CMK (cell line): ENCODE results near the gene ERFE.
"Not testable (repeated sequence)": the region's sequence is repeated elsewhere in the genome, so short reads cannot be mapped to it uniquely, and the experiment has no call there.

Experiments used
- DNase-seq: peaks from one replicate; pipeline ENCODE4 v3.0.0-alpha.2; 2010; ENCODE audit warnings: low read depth

Gene ERFE, protein sequence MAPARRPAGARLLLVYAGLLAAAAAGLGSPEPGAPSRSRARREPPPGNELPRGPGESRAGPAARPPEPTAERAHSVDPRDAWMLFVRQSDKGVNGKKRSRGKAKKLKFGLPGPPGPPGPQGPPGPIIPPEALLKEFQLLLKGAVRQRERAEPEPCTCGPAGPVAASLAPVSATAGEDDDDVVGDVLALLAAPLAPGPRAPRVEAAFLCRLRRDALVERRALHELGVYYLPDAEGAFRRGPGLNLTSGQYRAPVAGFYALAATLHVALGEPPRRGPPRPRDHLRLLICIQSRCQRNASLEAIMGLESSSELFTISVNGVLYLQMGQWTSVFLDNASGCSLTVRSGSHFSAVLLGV

GRCh38 chr2:238158509-238159070, at the start of gene ERFE:
TSS of gene ERFE (plus strand) at chr2:238158970. CDS start at chr2:238159008, 38 bp downstream.
- DNase-seq: no peak

DNA sequence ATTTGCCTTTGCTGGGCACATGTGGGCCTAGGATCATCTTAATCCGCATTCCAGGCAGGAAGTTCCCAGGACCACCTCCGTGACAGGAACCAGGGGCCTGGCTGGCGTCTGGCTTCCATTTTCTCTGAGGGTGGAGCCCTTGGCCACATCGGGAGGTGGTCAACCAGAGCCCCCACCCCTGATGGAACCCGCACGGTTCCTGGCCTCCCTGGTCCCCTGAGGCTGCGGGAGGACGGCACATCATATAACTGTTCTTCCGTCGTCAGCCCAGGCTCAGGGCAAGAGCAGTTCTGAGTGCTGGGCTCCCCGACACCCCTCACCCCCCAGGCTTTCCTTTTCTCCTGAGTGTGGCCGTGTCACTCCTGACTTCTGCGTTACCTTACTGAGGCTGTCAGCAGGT, 45.2 kb upstream of the ERFE start:
- no peak for DNase-seq

DNA sequence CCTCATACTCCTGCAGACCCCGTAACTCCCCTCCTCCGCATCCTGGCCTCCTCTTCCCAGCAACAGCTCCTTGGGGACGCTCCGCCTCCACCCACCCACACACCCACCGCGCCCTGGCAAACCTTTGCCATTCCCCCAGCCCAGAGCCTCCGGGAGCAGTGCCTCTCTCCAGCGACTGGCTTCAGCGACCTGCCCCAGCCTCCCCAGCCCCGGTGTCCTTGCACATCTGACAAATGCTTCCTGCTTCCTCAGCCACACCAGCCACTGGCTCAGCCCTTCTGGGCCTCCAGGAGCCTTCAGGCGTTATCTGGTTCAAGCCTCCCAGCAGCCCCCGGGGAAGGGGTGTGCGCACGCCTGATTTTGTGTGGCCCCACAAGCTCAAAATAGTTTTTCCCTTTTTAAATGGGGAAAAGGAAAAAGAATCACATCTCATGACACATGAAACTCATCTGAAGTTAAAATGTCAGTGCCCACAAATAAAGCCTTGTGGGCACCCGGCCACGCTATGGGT, 44.4 kb upstream of the ERFE start:
- no peak for DNase-seq

- no peak for DNase-seq
Observed at GRCh38 chr2:238114851-238115660, 43.7 kb upstream of the ERFE start.

- DNase-seq: not testable (repeated sequence)
Observed at GRCh38 chr2:238115709-238116108, 43.1 kb upstream of the ERFE start.

GRCh38 chr2:238116298-238117198, 42.2 kb upstream of the ERFE start:
- DNase-seq: no peak

DNA sequence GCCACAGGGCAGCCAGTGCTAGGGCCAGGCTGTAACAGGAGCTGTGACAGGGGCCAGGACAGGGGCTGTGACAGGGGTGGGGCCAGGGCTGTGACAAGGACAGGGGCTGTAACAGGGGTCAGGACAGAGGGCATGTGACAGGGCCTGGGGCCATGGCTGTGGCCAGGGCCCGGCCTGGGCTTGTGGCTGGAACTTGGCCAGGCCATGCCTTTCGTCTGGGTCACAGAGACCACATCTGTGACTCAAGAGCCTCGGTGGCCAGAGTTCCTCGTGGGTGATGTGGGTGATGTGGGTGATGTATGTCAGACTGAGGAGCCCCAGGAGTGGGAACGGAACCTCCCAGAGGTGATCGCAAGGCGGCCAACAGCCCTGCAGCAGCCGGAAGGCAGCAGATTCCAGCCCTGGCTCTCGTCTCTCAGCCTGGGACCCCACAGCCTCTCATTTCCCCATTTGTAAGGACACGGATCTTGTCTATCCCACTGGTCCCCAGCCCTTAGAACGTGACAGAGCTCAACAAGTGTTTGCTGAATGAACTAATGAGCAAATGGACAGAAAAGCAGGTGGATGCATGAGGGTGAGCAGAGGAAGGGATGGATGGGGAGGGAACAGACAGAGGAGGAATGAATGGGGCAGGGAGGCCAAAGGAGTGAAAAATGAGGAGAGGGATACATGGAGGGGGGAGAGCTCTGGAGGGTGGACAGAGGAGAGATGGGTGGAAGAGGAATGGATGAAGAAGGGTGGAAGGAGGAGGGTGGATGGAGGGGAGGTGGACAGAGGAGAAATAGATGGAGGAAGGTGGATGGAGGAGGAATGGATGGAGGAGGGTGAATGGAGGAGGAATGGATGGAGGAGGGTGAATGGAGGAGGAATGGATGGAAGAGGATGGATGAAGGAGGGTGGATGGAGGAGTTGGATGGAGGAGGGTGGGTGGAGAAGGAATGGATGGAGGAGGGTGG, 41.3 kb upstream of the ERFE start:
- DNase-seq: no peak

GRCh38 chr2:238119756-238120462, 38.9 kb upstream of the ERFE start:
- no peak for DNase-seq

DNA sequence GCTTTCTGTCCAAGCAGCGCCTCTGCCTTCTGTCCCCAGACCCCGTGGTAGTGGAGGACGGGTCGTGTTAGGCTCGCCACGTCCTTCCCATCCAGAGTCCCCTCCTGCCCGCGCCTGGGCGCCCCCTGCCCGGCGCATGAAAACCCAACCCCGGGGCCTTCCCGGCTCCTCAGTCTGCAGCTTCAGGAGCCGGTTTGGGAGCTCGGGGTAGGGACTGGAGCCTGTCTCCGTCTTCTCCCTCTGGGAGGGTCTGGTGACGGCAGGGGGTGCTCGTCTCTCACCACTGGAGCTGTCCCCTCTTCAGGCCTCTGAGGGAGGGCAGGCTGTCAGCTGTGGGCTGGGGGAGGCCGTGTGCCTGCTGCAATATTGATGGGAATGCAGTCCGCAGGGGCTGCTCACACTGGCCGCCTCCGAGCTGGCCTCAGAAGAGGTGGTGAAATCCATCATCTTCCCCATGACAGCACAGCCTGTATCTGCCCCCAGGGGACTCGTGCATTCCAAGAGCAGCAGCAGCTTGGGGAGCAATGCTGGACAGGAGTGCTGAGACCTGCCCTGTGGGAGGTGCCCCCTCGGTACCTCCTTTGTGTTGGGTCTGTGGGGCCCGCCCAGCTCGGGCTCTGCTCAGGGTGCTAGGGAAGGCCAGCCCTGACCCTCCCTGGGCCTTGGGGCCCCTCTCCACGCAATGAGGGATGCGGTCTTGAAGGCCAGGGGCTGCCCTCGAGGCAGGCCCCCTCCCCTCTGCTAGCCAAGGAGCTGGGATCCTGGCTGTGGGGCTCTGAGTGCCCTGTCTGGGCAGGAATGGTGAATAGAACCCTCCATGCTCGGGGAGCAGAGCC, 38.1 kb upstream of the ERFE start:
- DNase-seq: no peak

DNA sequence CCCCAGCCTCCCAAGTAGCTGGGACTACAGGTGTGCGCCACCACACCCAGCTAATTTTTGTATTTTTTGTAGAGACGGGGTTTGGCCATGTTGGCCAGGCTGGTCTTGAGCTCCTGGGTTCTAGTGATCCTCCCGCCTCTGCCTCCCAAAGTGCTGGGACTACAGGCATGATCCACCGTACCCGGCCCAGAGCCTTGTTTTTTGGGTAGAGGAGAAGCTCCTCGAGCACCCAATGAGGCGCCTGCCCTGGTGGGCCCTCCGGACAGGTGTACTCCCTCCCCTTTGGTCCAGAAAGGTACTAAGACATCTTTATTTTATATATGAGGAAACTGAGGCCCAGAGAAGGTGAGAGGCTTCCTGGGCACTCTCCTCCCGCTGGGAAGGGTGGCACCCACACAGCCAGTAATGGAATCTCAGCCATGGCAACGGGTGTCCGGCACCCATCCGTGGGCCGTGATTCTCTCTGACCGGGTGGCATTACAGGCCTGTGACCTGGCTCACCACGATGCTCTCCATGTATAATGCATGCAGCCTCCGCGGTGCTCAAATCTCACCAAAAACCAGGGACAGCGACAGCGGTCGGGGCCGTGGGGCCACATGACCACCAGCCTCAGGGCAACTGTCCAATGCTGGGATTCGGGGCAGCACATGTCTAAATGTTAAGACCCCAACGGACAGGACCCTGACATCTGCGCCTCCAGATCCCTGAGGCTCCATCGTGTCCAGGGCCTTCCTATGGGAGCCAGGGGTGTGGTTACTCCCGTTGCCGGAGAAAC, 37.1 kb upstream of the ERFE start:
- no peak for DNase-seq

DNA sequence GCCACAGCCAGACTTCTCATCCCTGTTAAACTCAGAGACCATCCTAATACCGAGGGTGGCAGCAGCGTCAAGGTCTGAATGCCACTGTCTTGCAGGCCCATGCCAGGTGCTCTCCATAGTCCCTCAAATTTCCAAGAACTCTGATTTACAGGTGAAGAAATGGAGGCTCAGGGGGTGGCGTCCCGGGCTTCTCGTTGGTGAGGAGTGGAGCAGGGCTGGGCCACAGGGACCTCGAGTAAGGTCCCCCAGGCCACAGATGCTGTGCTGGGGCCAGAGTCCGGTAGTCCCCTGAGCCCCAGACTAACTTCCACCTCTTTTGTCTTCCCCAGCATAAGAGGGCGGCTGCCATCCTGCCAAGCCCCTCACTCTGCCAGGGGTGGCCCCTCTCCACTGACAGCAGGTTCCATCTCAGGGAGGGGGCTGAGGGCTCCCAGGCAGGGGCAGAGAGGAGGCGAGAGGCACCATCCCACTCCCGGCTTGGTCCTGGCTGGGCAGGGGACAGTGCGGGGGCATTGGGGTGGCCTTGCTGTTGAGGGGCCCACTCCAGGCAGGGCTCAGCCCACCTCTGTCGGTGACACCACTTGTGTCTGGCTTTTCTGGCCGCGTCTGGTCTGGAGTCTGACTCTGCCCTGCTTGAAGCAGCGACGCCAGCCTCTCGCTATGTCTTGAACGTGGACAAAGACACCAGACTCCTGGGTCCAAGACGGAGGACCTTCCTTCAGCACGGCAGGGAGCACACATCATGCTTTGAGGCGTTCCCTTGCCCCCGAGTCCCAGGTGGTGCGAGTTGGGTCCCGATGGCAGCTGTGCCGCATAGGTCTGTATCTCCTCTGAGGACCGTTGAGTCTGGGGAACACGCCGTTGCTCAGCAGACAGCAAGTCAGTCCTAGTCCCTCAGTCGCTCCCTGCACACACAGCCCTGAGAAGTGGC, 36.2 kb upstream of the ERFE start:
- DNase-seq: no peak

GRCh38 chr2:238123218-238123971, 35.4 kb upstream of the ERFE start:
- no peak for DNase-seq

DNA sequence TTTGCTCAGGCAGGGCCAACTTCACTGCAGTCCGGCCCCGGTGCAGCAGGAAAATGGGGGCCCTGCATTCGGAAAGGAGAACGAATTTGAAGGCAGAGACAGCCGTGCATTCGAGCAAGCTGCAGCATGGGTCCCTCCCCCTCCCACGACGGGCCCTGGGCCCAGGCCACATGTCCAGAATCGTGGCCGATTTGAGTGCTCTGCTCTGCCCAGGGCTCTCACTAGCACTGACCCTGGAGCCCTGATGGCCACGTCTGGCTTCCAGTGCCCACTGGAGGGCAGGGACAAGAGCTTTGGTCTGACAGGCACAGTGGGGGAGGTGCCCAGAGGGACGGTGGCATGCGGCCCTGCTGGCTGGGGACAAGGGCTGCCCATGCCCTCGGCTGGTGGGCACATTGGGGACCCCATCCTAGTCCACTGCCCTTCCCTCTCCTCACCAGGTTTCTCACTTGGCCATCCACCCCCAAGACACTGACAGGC, 34.7 kb upstream of the ERFE start:
- no peak for DNase-seq

DNA sequence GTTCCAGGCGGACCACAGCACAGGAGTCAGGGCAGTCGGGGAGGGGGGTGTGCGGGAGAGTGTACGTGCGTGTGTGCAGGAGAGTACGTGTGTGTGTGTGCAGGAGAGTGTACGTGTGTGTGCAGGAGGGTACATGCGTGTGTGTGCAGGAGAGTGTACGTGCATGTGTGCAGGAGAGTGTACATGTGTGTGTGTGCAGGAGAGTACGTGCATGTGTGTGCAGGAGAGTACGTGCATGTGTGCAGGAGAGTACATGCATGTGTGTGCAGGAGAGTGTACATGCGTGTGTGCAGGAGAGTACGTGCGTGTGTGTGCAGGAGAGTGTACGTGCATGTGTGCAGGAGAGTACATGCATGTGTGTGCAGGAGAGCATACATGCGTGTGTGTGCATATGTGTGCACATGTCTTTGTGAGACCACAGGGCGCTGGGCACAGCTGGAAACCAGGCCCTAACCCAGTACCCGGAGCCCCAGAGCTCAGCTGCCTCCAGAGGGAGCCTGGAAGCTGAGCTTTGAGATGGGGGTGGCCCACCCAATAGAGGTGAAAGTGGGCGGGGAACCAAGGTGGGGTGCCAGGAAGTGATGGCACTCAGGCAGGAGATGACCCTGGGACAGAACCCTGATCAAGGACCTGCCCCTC, 34.2 kb upstream of the ERFE start:
- no peak for DNase-seq

DNA sequence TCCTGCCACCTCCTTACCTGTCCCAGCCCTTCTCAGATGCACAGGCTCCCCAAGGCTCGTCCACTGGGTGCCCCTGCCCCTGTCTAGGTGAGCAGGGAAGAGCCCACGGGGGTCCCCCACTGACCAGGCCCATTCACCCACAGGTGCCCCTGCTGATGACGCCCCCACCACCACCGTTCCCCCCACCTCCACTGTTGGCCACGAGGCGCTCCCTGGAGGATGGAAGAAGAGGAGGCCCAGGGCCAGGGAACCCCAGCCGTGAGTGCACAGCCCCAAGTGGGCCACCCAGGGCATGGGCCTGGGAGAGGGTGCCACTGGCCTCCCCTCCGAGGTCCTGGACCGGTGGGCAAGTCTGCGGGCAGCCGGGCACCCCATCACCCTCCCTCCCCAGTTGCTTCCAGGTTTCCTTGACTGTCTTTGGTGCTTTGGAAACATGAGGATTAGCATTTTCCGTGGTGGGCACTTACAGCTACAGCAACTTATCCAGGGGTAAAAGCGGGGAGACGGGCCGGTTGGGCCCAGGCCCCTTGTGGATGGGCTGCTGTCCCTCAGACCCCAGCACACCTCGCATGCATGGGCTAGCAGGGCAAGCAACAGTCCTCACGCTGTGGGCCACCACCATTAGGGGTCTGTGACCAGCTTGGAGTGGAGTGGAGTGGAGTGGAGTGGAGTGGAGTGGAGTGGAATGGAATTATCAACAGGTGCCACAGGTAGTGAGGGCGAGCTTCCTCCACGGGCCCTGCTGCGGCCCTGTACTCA, 33.5 kb upstream of the ERFE start:
- DNase-seq: no peak
